RPMI7951 (cell line): ENCODE measurements around the gene PARD3B. TPM values are rescaled to one million over a fixed set of nuclear protein-coding genes. Genes with fewer than 3 reads are reported as not detected.

Source experiments
- DNase-seq: peaks from one replicate; pipeline ENCODE4 v3.0.0-alpha.2; 2012; ENCODE audit warnings: low read depth
- total RNA-seq: library from RNA; depleted of rRNA; stranded (reverse); fragments of >200 nt; shearing (Covaris generic); gene quantifications from 2 replicates; pipeline ENCODE4 v1.2.3, GENCODE V29; 2014

Gene PARD3B
- total RNA-seq, 1 experiment from 2014 or later = 0.96 TPM

GRCh38 chr2:205337274-205337673 lies 792.0 kb downstream of the PARD3B start:
- DNase-seq = no peak

GRCh38 chr2:205338156-205338555 lies 792.9 kb downstream of the PARD3B start:
- no peak for DNase-seq

GRCh38 chr2:205343103-205343502 lies 797.8 kb downstream of the PARD3B start:
- no peak for DNase-seq

- DNase-seq = no peak
Observed at GRCh38 chr2:205346649-205347048, 801.4 kb downstream of the PARD3B start.

- DNase-seq = no peak
Observed at GRCh38 chr2:205347899-205348298, 802.6 kb downstream of the PARD3B start.

GRCh38 chr2:205352094-205352493 lies 806.8 kb downstream of the PARD3B start:
- DNase-seq = no peak

GRCh38 chr2:205352593-205352992 lies 807.3 kb downstream of the PARD3B start:
- DNase-seq = no peak

- DNase-seq = no peak
Observed at GRCh38 chr2:205357732-205358131, 812.5 kb downstream of the PARD3B start.

- DNase-seq = peak; percentile 37
Observed at GRCh38 chr2:205358351-205358815, 813.1 kb downstream of the PARD3B start.

GRCh38 chr2:205361272-205361671 lies 816.0 kb downstream of the PARD3B start:
- no peak for DNase-seq

GRCh38 chr2:205361970-205362369 lies 816.7 kb downstream of the PARD3B start:
- no peak for DNase-seq

- no peak for DNase-seq
Observed at GRCh38 chr2:205364261-205364660, 819.0 kb downstream of the PARD3B start.

- DNase-seq = peak; percentile 6
Observed at GRCh38 chr2:205366336-205367060, 821.2 kb downstream of the PARD3B start.

GRCh38 chr2:205367331-205367935 lies 822.2 kb downstream of the PARD3B start:
- no peak for DNase-seq

- no peak for DNase-seq
Observed at GRCh38 chr2:205369813-205370212, 824.5 kb downstream of the PARD3B start.

GRCh38 chr2:205370726-205371125 lies 825.5 kb downstream of the PARD3B start:
- DNase-seq = no peak

- DNase-seq = peak; percentile 41
Observed at GRCh38 chr2:205372141-205372540, 826.9 kb downstream of the PARD3B start.

- no peak for DNase-seq
Observed at GRCh38 chr2:205375461-205376448, 830.5 kb downstream of the PARD3B start.

GRCh38 chr2:205377324-205377723 lies 832.0 kb downstream of the PARD3B start:
- no peak for DNase-seq

GRCh38 chr2:205383601-205384000 lies 838.3 kb downstream of the PARD3B start:
- no peak for DNase-seq

- DNase-seq = peak; percentile 66
Observed at GRCh38 chr2:205386109-205386508, 840.8 kb downstream of the PARD3B start.
